Peyer's patch (tissue), 4 donors: ENCODE data around the gene HLA-DOA. TPM values are rescaled to one million over a fixed set of nuclear protein-coding genes. Genes with fewer than 3 reads are reported as not detected.

ENCODE experiments used
- DNase-seq, 3 donors: peaks; one replicate each; pipeline ENCODE4 v3.0.0-alpha.2; 2017 to 2019
- H3K27ac ChIP-seq, 4 donors: fragments of 200-600 bp; sonication (generic); one replicate each; pipeline ENCODE4 v1.5.1; 2016 to 2019
- H3K27me3 ChIP-seq, 2 donors: fragments of 200-600 bp; sonication (generic); one replicate each; pipeline ENCODE4 v1.5.1; 2019
- H3K36me3 ChIP-seq, 3 donors: fragments of 200-600 bp; sonication (generic); one replicate each; pipeline ENCODE4 v1.5.1; 2016 to 2019
- H3K4me1 ChIP-seq, 4 donors: fragments of 200-600 bp; sonication (generic); one replicate each; pipeline ENCODE4 v1.5.1; 2016 to 2019
- H3K4me3 ChIP-seq, 4 donors: fragments of 200-600 bp; sonication (generic); 1 replicate in 3 of 4; 2 replicates in 1 of 4; pipeline ENCODE4 v1.5.1; 2016 to 2019; ENCODE audit warnings: mild to moderate bottlenecking in 1 of 4
- H3K9me3 ChIP-seq, 4 donors: fragments of 200-600 bp; sonication (generic); one replicate each; pipeline ENCODE4 v1.5.1; 2016 to 2019; ENCODE audit warnings: mild to moderate bottlenecking in 1 of 4
- CTCF ChIP-seq, 6 experiments: fragments of 450-650 bp in 4 of 6; fragments of 200-600 bp in 2 of 6; sonication (generic) in 1 of 6; IDR thresholded peaks; one replicate each; pipeline ENCODE4 v1.5.1; 2017 to 2019; ENCODE audit warnings: antibody characterized with exemption in 6 of 6, mild to moderate bottlenecking in 3 of 6, moderate library complexity in 1 of 6
- POLR2A ChIP-seq, 2 donors: fragments of 450-650 bp; IDR thresholded peaks; one replicate each; pipeline ENCODE4 v1.5.1; 2017; ENCODE audit warnings: antibody characterized with exemption in 2 of 2, mild to moderate bottlenecking in 2 of 2, moderate library complexity in 2 of 2
- total RNA-seq, 4 donors: library from RNA; depleted of rRNA; stranded (reverse); fragments of >200 nt; gene quantifications; one replicate each; pipeline ENCODE4 v1.1.0, GENCODE V29; 2016

HLA-DOA gene
- total RNA-seq, 4 donors from 2014 or later, result 0.95 to 26.4 (median 1.5) TPM; not detected in 1

GRCh38 chr6:32982084-32982701 is 27.2 kb downstream of the HLA-DOA start:
- no peaks in the 10 kb centered on the region for H3K27me3 ChIP-seq
- no peak overlapping the region for H3K4me3 ChIP-seq
- peaks cover 2 to 48% (median 3%) of the 10 kb centered on the region in 3 donors for H3K36me3 ChIP-seq
- peaks cover 0 to 63% (median 2%) of the 10 kb centered on the region in 4 donors for H3K4me1 ChIP-seq
- H3K27ac ChIP-seq, result peak overlapping the region in 1 of 4 donors; percentile 14
- no peaks in the 10 kb centered on the region for H3K9me3 ChIP-seq
- TF ChIP-seq POLR2A (IDR thresholded peaks at IDR 0.05) (no peak), CTCF (IDR thresholded peaks at IDR 0.05) (no peak)
- no peak for DNase-seq

GRCh38 chr6:32980488-32981038 is 28.8 kb downstream of the HLA-DOA start:
- Histone ChIP-seq H3K27ac (no peak overlapping the region), H3K36me3 (peaks cover 3 to 64% (median 3%) of the 10 kb centered on the region in 3 donors), H3K9me3 (no peaks in the 10 kb centered on the region), H3K27me3 (no peaks in the 10 kb centered on the region), H3K4me3 (no peak overlapping the region), H3K4me1 (peaks cover 0 to 79% (median 4%) of the 10 kb centered on the region in 4 donors)
- TF ChIP-seq CTCF (IDR thresholded peaks at IDR 0.05) (no peak), POLR2A (IDR thresholded peaks at IDR 0.05) (no peak)
- DNase-seq, result no peak

- TF ChIP-seq CTCF (IDR thresholded peaks at IDR 0.05), result no peak
- no peak for TF ChIP-seq POLR2A (IDR thresholded peaks at IDR 0.05)
- H3K36me3 ChIP-seq, result peaks cover 3 to 69% (median 3%) of the 10 kb centered on the region in 3 donors
- no peaks in the 10 kb centered on the region for H3K27me3 ChIP-seq
- H3K4me1 ChIP-seq, result peaks cover 0 to 86% (median 4%) of the 10 kb centered on the region in 4 donors
- no peak overlapping the region for H3K4me3 ChIP-seq
- H3K27ac ChIP-seq, result no peak overlapping the region
- H3K9me3 ChIP-seq, result no peaks in the 10 kb centered on the region
- no peak for DNase-seq
Measured at GRCh38 chr6:32979720-32980487, 29.5 kb downstream of the HLA-DOA start.

GRCh38 chr6:32977953-32978324 is 31.5 kb downstream of the HLA-DOA start:
- Histone ChIP-seq H3K4me1 (peaks cover 0 to 77% (median 7%) of the 10 kb centered on the region in 4 donors), H3K36me3 (peaks cover 3 to 79% (median 3%) of the 10 kb centered on the region in 3 donors), H3K27ac (no peak overlapping the region), H3K9me3 (no peaks in the 10 kb centered on the region), H3K4me3 (no peak overlapping the region), H3K27me3 (no peaks in the 10 kb centered on the region)
- no peak for DNase-seq
- TF ChIP-seq CTCF (IDR thresholded peaks at IDR 0.05) (no peak), POLR2A (IDR thresholded peaks at IDR 0.05) (no peak)

- H3K36me3 ChIP-seq, result peaks cover 3 to 84% (median 3%) of the 10 kb centered on the region in 3 donors
Measured at GRCh38 chr6:32977272-32977952, 32.0 kb downstream of the HLA-DOA start.

More at GRCh38 chr6:32977272-32977952, 32.0 kb downstream of the HLA-DOA start:
- DNase-seq, result no peak
- Histone ChIP-seq H3K9me3 (no peaks in the 10 kb centered on the region), H3K4me3 (peak overlapping the region in 1 of 4 donors; percentile 6), H3K27me3 (no peaks in the 10 kb centered on the region), H3K4me1 (peaks cover 0 to 71% (median 7%) of the 10 kb centered on the region in 4 donors), H3K27ac (no peak overlapping the region)
- TF ChIP-seq CTCF (IDR thresholded peaks at IDR 0.05) (no peak), POLR2A (IDR thresholded peaks at IDR 0.05) (no peak)
